ENCODE data around the gene PAX9.

Gene PAX9

GRCh38 chr14:36655963-36656686 lies 5.5 kb upstream of the PAX9 start:
- no peak for DNase-seq (ENCODE audit: low read depth)

DNA sequence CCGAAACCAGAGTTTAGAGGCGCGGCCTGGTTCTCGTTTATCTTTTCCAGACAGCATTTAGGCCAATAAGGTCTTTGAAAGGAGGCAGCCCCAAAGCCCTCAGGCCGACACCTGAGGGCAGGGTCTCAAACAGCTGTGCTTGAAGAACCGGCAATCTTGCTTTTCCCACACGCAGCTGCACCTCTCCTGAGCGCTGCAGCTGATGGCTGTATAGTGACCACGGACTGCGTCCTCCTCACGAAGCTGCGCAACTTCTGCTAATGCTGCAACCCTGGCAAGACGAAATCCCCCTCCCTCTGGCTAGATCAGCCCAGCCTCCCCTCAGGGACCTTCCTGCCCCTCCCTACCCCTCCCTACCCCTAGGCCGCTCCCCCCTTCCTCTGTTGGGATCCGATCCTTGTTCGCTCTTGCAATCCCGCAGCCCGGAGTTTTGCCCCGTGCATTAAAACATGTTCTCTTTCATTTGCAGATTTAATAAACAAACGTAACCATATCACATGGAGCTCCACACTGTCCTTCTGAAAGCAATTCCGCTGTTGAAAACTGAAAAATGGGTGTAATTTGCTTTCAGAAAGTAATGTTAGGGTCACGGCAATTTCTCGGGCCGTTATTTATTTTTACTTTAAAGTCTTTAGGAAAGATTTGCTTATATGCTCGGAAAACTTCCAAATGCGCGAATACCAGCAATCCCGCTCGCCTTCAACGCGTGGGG lies 4.8 kb upstream of the PAX9 start:
- no peak for DNase-seq (ENCODE audit: low read depth)

DNA sequence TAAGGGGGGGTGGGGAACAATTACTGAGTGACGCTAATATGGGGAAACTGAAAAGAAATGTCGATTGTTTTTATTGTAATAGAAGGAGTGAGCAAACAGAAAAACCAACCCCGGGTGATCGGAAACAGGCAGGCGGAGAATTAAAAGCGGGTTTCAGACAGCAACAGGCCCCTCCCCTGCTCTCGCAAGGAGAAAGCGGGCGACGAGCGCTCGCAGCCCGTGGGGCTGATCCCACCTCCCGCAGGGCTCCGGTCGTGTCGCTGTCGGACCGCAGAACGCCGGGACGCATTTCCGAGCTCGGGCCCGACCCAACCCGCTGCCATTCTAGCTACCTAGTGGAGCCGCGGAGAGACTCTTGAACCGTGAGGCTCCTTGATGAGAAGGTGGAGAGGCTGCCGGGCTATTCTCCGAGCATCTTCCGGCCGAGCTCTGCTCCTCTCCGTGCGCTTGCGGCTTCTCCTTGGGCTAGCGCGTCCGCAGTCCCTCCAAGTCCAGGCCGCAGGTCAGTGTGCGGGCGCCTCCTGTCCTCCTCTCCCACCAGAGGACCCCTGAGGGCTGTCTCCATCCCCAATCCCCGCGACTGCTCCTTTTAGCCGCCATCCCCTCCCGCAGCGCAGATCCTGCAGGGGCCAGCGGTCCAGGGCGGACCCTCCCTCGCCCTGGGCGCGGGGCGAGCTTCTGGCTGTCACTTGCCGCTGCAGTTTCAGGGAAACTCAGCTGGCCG lies 4.1 kb upstream of the PAX9 start:
- DNase-seq (ENCODE audit: low read depth): no peak

- no peak for DNase-seq (ENCODE audit: low read depth)
These were observed 3.3 kb upstream of the PAX9 start for GRCh38 chr14:36658123-36659009.

DNA sequence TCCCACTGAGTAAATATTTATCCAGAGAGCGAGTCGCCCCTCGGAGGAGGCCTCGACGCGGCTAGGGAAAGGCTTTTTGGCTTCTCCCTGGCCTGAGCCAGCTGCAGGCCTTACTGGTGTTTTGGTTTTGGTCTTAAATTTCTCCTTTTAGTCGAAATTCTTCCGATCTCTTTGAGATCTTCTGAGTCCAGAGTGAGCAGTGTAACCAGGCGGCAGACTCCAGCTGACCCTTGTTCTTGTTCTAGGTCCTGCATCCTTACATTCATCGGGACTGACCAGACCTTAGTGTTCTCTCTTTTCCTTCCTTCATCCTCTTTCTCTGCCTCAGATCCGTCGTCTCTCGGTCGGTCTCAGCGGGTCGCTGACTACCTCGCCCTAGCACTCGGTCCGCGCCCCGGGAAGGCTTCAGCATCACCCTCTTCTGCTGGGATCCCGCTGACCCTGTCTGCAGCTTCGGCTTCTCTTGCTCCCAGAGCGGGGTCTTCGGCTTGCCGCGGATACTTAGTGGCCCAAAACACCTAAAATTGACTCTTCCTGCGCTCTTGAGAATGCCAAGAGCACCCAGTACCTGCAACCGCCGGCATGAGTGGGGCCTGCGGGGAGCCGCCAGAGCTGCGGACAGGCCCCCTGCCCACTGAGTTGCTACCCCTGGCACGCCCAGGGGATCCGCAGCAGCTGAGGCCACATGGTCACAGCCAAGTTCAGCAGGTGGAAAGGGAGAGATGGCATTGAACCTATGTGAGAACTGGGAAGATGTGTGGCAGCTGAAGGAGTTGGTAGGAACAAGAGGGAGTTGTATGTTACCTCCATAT lies 2.4 kb upstream of the PAX9 start:
- DNase-seq (ENCODE audit: low read depth): no peak

DNA sequence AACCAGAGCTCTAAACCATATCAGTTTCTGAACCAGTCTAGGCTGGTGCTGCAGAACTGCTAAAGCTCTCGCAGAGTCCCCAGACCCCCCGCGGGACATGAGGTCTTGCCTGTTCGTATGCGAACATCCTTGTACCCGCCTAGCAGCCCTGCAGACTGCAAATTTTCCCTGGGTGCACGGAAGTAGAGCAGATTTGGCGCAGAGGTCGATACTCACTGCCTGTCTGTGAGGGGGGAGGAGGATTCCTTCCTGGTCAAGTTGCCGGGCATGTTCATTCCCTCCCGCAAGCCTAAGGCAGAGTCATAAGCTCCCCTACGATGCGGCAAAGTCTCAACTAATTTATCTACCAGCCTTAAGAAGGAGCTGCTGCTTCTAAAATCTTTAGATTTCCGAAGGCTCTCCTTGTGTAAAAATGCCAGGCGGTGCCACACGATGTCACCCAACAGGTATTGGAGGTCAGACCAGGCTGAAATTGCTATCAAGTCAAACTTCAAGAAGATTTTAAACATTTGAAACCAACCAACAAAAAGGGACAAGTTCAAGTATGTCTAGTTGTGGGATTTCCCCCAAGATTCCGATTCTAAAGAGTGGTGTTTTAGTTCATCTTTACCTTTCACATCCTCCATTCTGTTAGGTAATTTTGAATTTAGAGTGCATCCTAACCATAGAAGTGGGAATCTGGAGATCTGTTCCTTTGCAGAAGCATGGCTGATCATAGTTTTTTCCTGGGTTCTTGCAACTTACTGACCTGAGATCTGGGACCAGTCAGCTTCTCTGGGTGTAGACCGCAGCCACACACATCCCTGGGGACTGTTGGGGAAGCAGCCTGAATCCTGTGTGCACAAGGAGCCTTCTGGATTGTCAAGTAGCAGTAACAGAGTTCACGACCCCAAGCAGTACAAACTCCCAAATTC lies 1.6 kb upstream of the PAX9 start:
- DNase-seq (ENCODE audit: low read depth): no peak

GRCh38 chr14:36660736-36661505 lies 739 bp upstream of the PAX9 start:
- no peak for DNase-seq (ENCODE audit: low read depth)

- no peak for DNase-seq (ENCODE audit: low read depth)
These were observed 540 bp downstream of the PAX9 start for GRCh38 chr14:36662258-36662542.

- no peak for DNase-seq (ENCODE audit: low read depth)
These were observed 1.1 kb downstream of the PAX9 start for GRCh38 chr14:36662543-36663403.

GRCh38 chr14:36663404-36664321 lies 2.0 kb downstream of the PAX9 start:
- no peak for DNase-seq (ENCODE audit: low read depth)

- DNase-seq (ENCODE audit: low read depth): no peak
These were observed 2.9 kb downstream of the PAX9 start for GRCh38 chr14:36664322-36665193.

- DNase-seq (ENCODE audit: low read depth): no peak
These were observed 4.3 kb downstream of the PAX9 start for GRCh38 chr14:36665887-36666415.

DNA sequence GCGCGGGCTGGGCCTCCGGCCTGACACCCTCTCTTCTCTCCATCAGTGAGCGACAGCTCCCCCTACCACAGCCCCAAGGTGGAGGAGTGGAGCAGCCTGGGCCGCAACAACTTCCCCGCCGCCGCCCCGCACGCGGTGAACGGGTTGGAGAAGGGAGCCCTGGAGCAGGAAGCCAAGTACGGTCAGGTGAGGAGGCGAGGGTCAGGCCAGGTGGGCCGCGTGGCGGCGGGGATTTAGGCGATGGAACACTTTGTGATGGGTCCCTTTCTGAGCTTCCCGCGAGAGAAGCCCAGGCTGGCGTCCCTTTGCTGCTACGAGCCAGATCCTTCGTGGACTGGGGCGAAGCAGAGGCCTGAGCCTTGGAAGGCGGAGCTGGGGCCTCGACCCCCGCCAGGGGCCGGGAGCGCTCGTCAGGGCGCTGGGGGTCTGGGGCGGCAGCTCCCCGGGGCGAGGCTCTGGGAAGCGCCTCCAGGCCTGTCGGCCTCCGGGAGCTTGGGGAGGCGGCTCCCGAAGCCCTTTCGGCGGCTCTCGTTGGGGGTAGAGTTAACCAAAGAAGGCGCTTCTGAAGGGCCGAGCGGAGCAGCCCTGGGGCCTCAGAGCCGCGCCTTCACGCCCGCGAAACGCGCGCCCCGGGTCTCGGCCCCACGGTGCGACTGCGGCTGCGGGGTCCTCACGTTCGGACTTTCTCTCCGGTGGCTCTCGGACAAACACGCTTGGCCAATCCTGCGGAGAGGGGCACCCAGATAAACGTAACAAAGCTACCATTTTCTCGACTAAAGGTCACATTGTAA lies 5.0 kb downstream of the PAX9 start:
- DNase-seq (ENCODE audit: low read depth): no peak

GRCh38 chr14:36667679-36668078 lies 6.0 kb downstream of the PAX9 start:
- DNase-seq (ENCODE audit: low read depth): no peak

DNA sequence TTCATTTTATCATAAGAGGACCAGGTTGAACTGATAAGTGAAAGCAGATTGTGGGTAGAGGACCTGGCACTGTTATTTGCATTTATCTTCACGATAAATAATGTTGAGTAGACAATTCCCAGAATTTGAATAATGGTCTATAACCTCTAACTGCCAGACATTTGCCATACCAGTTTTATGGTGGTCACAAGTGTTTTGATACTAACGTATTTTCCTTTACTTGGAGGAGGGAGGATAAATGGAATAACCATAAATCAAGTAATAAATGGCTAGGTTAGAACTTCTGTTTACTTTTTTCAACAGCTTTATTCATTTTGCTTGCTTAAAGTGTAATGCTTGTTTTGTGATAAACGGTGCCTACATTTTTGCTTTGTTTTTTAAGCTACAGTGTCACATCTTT lies 9.5 kb downstream of the PAX9 start:
- no peak for DNase-seq (ENCODE audit: low read depth)

All from activated gamma-delta T cell treated with anti-CD3 and anti-CD28 coated beads, Interleukin-2, amount 50 U/mL, for 16 hours (primary cell).